Mammary microvascular endothelial cell (primary cell): ENCODE results near the gene XCR1. TPM values are rescaled to one million over a fixed set of nuclear protein-coding genes. Genes with fewer than 3 reads are reported as not detected.

Source experiments
- total RNA-seq: library from RNA; depleted of rRNA; stranded (reverse); fragments of >200 nt; gene quantifications from 2 replicates; pipeline ENCODE4 v1.2.3, GENCODE V29; 2015

The XCR1 gene, protein sequence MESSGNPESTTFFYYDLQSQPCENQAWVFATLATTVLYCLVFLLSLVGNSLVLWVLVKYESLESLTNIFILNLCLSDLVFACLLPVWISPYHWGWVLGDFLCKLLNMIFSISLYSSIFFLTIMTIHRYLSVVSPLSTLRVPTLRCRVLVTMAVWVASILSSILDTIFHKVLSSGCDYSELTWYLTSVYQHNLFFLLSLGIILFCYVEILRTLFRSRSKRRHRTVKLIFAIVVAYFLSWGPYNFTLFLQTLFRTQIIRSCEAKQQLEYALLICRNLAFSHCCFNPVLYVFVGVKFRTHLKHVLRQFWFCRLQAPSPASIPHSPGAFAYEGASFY
- total RNA-seq: not detected in 2 replicates

DNA sequence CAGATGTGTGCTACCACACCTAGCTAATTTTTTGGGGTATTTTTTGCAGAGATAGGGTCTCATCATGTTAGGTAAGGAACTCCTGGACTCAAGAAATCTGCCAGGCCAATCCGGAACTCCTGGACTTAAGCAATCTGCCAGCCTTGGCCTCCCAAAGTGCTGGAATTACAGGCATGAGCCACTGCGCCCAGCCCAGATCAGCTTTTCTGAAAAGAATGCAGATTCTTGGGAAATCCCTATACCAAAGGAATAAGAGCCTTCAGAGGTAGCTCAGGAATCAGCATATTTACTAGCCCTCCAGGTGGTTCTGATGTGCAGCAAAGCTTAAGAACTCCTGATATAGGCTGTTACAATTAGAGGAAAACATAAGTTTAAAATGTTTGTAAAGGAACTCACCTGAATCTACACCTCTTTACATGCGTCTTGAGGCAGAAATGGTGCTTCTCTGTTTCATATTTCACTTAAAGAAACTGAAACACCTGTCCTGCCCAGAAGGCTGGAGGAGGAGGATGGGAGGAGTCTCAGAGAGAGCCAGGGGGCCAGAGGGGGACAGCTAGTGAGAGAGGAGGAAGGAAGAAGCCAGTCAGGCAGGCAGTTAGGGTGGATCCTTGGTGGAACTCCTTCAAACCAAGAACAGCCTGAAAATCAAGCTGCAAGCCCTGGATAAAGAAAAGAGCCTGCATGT, at the start of gene XCR1:
Gene XCR1 (minus strand): TSS at position 463 of the 685 bp plus-strand sequence. CDS start 5,536 bp downstream, outside the sequence.

DNA sequence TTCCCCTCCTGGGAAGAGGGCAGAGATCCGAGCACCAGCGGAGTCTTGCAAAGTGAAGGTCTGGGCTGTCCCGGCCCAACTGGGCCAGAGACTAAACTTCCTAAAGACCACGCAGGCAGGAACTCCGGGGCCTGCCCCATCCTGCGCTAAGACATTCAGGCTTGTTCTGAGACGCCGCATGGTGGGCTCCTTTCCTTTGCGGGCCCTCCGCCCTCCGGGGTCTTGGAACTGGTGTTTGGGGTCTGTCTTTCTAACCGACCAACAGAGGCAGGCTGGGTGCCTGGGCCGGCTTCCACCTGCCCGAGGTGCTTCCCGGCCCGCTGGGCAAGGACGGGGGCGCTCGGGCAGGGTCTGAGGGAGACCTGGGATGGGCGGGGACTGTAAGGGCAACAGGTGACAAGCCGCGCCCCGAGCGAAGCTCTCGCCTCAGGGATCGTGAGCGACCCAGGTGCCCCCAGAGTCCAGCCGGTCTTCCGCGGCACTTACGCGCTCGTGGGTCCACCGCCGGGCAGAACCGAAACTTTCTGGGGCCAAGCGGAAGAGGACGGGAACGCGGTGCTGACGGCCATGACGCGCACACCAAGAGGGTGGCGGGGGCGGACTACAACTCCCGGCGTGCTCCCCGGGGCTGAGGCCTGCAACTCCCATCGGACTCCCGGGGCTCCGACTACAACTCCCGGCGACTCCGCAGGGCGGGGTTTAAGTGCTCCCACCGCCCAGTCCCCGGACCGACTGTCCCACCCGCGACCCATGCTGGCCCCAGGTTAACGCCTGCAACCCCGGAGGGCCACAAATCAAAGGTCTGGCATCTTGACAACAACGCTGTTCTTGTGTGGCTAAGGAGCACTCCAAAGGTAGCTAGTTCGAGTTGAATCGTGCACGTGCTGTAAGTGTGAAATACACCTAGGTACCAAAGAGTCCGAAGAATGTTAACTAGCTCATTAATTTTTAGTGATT, 31.8 kb downstream of the XCR1 start, which contains the start of gene FYCO1:
Gene FYCO1 (minus strand): TSS at position 589 of the 957 bp plus-strand sequence. CDS start 10,914 bp downstream, outside the sequence.

Other genes with a start within 250 kb of the XCR1 start
- gene SLC6A20, start 230.9 kb downstream of the XCR1 start, total RNA-seq: not detected in 2 replicates
- 8.8 and 20.3 TPM in 2 replicates for gene LZTFL1, start 185.4 kb downstream of the XCR1 start, total RNA-seq
- not detected in 2 replicates for gene CCR9, start 140.9 kb downstream of the XCR1 start, total RNA-seq
- not detected in 2 replicates for gene CXCR6, start 84.0 kb downstream of the XCR1 start, total RNA-seq
- gene FYCO1, start 31.7 kb downstream of the XCR1 start, total RNA-seq: 11.9 and 14.6 TPM in 2 replicates
- gene CCR1, start 180.8 kb upstream of the XCR1 start, total RNA-seq: not detected in 2 replicates
- not detected in 2 replicates for gene CCR3, start 215.0 kb upstream of the XCR1 start, total RNA-seq